Measurements from ENCODE around the gene MRPS16.

MRPS16 gene

GRCh38 chr10:73239908-73240307 is 12.5 kb downstream of the MRPS16 start:
- no peak for DNase-seq (ENCODE audit: low spot score)

- no peak for DNase-seq (ENCODE audit: low spot score)
Observed at GRCh38 chr10:73238990-73239566, 13.4 kb downstream of the MRPS16 start.

- DNase-seq (ENCODE audit: low spot score): no peak
Observed at GRCh38 chr10:73234695-73235094, 17.7 kb downstream of the MRPS16 start.

- DNase-seq (ENCODE audit: low spot score): no peak
Observed at GRCh38 chr10:73233883-73234282, 18.6 kb downstream of the MRPS16 start.

GRCh38 chr10:73232887-73233286 is 19.6 kb downstream of the MRPS16 start:
- no peak for DNase-seq (ENCODE audit: low spot score)

GRCh38 chr10:73229567-73229966 is 22.9 kb downstream of the MRPS16 start:
- DNase-seq (ENCODE audit: low spot score): no peak

GRCh38 chr10:73228247-73228646 is 24.2 kb downstream of the MRPS16 start:
- DNase-seq (ENCODE audit: low spot score): no peak

GRCh38 chr10:73226663-73227062 is 25.8 kb downstream of the MRPS16 start:
- no peak for DNase-seq (ENCODE audit: low spot score)

- DNase-seq (ENCODE audit: low spot score): no peak
Observed at GRCh38 chr10:73225518-73225917, 26.9 kb downstream of the MRPS16 start.

- no peak for DNase-seq (ENCODE audit: low spot score)
Observed at GRCh38 chr10:73220989-73221388, 31.5 kb downstream of the MRPS16 start.

GRCh38 chr10:73219384-73219783 is 33.1 kb downstream of the MRPS16 start:
- DNase-seq (ENCODE audit: low spot score): no peak

- DNase-seq (ENCODE audit: low spot score): no peak
Observed at GRCh38 chr10:73218431-73219191, 33.8 kb downstream of the MRPS16 start.

GRCh38 chr10:73217628-73218027 is 34.8 kb downstream of the MRPS16 start:
- DNase-seq (ENCODE audit: low spot score): no peak

GRCh38 chr10:73215749-73216148 is 36.7 kb downstream of the MRPS16 start:
- DNase-seq (ENCODE audit: low spot score): no peak

GRCh38 chr10:73211106-73211811 is 41.2 kb downstream of the MRPS16 start:
- DNase-seq (ENCODE audit: low spot score): no peak

GRCh38 chr10:73210395-73211105 is 41.9 kb downstream of the MRPS16 start:
- no peak for DNase-seq (ENCODE audit: low spot score)

GRCh38 chr10:73209705-73210104 is 42.7 kb downstream of the MRPS16 start:
- DNase-seq (ENCODE audit: low spot score): no peak

GRCh38 chr10:73207883-73208282 is 44.6 kb downstream of the MRPS16 start:
- DNase-seq (ENCODE audit: low spot score): no peak

GRCh38 chr10:73206385-73206784 is 46.1 kb downstream of the MRPS16 start:
- no peak for DNase-seq (ENCODE audit: low spot score)

GRCh38 chr10:73205890-73206289 is 46.6 kb downstream of the MRPS16 start:
- DNase-seq (ENCODE audit: low spot score): no peak

GRCh38 chr10:73205081-73205480 is 47.4 kb downstream of the MRPS16 start:
- no peak for DNase-seq (ENCODE audit: low spot score)
